GM21717 (cell line): ENCODE measurements around the gene SPATC1L.

Source experiments
- ATAC-seq: cut with Tn5 transposase; IDR thresholded peaks from one replicate; pipeline ENCODE4 v1.9.1; 2021; ENCODE audit warnings: mild to moderate bottlenecking, moderate library complexity; ENCODE audit not compliant: unreplicated experiment

The SPATC1L gene

DNA sequence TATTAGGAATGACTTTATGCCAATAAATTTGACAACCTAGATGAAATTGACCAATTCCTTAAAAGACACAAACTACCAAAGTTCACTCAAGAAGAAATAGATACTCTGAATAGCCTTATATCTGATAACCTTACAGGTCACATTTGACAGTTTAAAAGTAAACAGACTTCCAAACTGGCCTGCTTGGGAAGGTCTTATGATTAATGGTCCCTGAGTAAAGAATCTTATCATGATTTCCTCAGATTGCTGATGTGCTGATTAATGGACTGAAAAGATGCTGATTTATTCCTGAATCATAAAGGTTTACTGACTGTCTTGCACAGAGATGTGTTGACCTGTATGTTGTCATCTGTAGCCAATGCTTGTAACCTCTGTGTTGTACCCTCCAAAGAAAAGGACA is 19.2 kb downstream of the SPATC1L start:
- ATAC-seq: no peak

DNA sequence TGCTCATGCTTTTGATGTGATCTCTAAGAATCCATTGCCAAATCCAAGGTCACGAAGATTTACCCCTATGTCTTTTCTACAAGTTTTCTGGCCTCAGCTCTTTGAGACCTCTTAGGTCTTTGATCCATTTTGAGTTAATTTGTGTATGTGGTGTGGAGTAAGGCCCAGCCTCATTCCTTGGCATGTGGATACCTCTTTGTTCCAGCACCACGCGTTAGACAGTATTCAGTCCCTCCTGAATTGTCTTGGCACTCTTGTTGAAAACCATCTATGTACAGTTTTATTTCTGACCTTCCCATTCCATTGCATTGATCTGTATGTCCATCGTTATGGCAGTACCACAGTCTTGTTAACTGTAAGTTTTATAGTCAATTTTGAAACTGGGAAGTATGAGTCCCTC is 20.9 kb downstream of the SPATC1L start:
- no peak for ATAC-seq

DNA sequence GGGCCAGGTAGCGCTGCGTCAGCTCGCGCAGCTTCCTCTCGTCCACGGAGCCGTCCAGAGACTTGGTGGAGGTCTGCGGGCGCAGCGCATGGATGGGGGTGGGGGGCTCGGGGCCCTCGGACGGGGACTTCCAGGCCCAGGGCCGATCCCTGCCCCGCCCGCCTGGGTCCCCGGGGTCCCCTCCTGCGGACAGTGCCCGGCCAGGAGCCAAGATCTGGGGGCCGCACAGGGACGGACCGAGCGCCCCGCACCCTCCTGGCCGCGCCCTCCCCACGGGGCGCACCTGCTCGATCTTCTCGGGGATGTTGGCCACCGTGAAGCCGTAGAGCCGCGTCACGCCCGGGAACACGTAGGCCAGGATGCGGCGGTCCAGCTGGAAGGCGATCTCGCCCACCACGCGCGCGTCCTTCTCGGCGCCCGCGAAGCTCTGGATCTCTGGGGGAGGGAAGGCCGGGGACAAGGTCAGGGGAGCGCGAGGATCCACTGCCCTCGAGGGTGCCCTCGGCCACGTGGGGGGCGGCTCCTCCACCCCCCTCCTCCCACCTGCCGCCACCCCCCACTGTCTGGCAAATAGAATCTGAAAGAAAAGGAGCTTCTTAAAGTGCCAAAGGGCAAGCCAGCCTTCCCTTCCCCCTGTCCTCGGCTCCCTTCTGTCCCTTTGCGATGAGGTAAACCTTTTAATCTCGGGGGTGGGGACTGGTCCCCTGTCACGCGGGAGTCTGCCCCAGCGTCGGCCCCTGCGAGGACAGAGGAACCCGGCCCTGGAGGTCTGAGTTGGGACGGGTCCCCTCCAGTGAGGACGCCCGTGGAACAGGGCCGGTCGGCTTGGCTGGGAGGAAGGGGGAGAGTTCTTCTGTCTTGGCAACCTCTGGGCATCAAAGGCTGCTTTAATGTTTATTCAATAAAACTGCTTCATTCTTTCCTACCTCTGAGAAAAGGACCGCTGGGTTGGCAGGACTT is 22.3 kb downstream of the SPATC1L start:
- no peak for ATAC-seq

DNA sequence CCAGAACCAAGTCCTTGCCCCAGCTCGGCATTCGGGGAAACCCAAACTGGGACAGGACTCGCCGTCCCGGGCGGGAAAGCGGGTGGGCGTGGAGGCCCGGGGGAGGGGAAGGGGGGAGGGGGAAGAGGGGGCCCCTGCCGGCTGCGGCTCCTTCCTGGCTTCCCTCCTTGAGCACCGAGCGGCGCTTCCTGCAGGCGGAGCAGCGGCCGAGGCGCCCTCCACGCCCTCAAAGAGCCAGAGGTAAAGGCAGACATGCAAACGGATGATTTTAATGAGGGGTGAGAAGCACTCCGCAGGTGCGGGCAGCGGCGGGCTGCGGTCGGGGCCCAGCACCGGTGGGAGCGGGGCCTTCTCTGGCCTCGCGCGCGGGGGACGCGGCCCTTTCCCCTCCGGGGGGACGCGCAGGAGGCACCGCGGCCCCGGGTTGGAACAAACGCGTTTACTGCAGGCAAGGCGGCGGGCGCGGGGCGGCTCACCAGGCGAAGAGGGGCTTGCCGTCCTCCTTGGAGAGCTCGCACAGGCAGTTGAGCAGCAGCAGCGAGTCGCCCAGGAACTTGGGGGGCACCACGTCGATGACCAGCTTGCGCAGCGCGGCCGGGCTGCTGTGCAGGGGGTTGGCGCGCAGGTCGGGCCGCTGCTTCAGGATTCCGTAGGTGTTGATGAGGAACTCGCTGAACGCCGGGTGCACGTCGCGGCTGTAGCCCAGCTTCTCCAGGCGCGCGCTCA is 23.2 kb downstream of the SPATC1L start:
- no peak for ATAC-seq

DNA sequence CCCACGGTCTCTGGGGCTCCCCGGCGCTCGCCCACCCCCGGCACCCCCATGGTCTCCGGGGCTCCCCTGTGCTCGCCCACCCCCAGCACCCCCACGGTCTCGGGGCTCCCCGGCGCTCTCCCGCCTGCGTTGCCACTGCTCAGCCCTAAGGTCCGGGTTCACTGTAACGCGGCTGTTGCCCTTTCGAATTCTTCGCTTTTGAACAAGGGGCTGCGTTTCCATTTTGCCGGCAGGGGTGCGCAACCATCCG is 23.7 kb downstream of the SPATC1L start:
- no peak for ATAC-seq

DNA sequence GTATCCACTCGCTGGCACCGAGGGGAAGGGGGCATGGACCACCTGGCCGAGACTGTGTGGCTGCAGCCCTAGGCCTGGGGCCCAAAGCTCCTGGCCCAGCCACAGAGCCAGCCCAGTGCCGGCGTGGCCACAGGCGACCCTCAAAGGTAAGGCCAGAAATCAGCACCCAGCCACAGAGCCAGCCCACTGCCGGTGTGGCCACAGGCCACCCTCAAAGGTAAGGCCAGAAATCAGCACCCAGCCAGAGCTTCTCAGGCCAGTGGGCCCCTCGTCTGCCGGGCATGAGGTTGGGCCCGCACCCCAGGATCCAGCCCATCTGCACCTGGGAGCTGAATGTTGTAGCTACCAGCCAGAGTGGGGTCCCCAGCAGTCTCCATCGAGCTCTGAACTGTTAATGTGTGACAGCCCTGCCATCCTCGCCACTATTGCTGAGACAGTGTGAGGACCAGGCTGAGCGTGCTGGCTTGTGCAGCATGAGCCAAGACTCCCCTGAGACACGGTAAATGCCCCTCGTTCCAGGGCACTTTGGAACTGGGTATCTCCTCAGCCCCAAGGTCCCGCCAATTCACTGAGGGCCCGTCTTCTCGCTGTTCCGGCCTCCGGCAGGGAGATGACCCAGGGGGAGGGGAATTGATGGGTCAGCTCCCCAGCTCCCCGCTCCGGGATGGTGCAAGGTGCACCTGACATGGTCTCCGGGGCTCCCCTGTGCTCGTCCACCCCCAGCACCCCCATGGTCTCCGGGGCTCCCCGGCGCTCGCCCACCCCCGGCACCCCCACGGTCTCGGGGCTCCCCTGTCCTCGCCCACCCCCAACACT is 24.2 kb downstream of the SPATC1L start:
- ATAC-seq: no peak

DNA sequence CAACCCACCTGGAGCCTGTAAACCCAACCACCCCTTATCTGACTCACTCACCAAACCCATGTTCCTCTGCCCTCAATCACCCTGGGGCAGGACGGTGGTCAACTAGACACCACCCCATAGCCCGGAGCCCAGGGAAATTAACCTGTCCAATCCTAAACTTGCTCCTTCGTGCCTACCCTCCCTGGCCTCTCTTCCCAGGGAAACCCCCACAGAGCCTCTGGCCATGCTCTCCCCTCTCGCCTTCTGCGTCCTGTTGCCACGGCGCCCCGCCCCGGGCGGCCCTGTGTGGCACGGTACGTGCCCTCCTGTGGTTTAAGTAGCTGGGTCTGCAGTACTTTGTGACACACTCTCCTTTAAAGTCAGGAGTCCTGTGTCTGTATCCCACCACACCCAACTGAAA is 24.9 kb downstream of the SPATC1L start:
- ATAC-seq: no peak

DNA sequence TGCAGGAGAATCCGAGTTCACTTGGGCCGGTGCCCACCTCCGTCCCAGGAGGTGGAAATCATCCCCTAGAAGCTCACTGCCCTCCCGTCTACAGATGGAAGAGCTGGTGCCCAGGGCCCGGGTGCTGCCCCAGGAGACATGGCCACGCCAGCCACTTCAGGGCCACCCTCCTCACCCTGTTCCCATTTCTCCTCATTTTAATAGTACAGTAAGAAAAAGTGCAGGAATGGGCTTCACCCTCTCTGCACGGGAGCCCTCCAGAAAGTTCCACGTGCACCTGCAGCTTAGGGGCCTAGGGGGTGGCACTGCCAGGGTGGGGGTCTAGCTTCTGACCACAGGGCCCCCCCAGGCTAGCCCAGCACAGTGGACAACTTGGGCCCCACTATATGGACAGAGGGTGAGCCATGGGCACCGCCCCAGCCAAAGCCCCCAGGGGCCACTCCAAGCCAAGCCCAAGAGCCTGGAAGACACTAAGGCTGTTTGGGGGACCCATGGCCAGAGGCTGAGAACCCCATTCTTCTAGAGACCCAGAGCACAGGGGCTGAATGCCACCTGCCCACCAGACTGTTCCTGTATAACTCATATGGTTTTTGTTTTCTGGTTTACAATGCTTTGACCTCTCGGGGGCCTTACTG is 25.5 kb downstream of the SPATC1L start:
- no peak for ATAC-seq

DNA sequence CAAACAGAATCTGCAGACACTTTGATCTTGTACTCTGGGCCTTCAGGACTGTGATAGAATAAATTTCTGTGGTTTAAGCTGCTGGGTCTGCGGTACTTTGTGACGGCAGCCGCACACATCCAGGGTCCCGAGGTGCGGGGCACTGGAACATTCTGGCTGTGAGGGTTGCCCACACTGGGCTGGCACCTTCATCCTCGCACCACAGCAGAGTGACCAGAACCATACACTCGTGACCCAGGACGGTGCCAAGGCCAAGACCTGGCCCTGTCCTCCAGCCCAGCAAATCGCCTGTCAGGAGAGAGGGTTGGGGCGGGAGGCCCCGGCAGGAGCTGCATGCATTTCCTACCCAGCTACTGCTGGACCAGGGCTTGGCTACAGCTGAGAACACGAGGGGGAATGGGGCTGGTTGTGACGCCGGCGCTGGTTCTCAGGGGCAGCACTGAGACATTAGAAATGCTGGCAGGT is 26.2 kb downstream of the SPATC1L start:
- ATAC-seq: no peak

DNA sequence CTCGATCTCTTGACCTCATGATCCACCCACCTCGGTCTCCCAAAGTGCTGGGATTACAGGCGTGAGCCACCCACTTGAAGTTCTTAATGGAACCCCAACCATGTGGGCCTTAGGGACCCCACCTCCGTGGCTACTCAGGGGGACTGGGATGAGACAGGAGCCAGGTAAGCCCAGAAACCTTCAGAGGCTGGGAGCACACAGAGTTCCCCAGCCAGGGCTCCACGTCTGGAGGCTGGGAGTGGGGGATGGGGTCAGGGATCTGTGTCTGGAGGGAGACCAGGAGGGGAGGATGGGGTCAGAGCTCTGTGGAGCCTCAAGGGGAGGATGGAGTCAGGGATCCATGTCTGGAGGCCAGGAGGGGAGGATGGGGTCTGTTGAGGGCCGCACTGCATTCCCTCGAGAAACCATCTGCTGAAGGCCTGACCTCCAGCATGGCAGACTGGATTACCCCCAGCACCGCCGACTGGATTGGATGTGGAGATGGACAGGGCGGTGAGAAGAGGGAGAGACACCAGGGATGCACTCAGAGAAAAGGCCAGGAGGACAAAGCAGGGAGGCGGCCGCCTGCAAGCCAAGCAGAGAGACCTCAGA is 26.8 kb downstream of the SPATC1L start:
- ATAC-seq: no peak

DNA sequence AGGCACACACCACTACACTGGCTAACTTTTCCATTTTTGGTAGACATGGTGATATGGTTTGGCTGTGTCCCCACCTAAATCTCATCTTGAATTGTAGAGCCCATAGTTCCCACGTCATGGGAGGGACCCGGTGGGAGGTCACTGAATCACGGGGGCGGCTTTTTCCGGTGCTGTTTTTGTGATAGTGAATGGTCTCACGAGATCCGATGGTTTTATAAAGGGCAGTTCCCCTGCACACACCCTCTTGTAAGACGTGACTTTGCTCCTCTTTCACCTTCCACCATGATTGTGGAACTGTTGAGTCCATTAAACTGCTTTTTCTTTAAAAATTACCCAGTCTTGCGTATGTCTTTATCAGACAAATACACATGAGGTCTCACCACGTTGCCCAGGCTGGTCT is 27.6 kb downstream of the SPATC1L start:
- no peak for ATAC-seq

DNA sequence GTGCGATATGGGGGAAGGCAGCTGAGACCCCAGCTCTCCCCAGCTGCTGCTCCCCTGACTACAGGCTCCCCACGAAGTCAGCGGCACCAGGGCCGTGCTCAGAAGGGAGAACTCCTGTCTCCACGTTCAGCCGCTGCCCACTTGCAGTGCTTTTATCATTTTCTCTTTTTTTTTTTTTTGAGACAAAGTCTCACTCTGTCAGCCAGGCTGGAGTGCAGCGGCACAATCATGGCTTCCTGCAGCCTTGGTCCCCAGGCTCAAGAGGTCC is 27.9 kb downstream of the SPATC1L start:
- ATAC-seq: no peak

DNA sequence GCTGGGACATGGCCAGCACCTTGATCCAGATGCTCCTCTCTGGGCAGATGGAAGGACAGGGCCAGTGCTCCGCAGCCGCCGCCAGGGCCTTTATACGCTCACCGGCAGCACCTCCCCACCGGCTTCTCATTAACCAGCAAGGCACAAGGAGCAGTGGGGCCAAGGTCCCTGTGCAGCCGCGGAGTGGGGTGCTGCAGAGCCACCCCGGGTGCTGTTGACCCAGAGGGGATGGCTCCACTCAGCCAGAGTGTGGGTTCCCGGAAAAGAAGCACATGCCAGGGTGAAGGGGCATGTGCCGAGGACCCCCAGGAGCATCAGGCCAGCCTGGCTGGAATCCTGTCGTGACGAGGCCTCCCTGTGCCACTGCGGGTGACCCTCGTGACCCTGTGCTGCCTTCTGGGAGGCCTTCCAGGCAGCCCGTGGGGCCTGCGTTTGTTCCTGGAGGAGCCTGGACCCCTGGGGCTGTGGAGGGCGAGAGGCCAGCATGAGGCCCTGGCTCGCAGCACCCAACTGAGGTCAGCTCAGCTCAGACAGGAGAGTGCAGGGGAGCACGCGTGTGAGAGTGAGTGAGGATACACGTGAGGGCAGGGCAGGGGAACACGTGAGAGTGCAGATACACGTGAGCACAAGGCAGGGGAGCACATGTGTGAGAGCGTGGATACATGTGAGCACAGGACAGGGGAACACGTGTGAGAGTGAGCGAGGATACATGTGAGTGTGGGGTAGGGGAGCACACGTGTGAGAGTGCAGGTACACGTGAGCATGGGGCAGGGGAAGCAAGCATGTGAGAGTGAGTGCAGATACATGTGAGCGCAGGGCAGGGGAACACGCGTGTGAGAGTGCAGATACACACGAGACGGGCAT is 28.5 kb downstream of the SPATC1L start, which contains the start of gene FTCD:
TSS of gene FTCD (minus strand) at position 66 of the 864 bp plus-strand sequence. CDS start at position 10, 56 bp downstream.
- ATAC-seq: no peak

DNA sequence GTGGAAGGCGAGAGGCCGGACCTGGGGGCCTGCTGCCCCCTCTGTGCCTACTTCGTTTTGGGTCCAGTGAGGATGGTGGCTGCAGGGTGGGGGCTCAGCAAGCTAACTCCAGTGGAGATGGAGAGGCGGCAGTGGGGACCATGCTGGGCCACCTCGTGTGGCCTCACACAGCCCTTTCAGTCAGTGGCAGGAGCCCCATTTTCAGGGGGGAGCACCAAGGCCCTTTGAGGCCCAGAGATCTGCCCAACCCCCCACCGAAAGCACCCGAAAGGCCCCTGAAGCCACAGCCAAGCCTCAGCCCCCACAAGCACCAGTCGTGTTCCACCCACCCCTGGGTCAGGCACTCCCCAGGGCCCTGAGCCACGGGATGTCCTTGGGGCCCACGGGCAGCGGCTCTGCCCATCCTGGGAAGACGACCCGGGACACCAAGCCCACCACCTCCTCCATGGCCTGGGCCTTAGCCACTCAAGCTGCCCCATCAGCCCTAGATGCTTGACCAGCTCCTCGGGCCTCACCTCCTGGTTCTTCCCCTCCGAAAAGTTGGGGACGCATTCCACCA is 29.2 kb downstream of the SPATC1L start:
- ATAC-seq: no peak

DNA sequence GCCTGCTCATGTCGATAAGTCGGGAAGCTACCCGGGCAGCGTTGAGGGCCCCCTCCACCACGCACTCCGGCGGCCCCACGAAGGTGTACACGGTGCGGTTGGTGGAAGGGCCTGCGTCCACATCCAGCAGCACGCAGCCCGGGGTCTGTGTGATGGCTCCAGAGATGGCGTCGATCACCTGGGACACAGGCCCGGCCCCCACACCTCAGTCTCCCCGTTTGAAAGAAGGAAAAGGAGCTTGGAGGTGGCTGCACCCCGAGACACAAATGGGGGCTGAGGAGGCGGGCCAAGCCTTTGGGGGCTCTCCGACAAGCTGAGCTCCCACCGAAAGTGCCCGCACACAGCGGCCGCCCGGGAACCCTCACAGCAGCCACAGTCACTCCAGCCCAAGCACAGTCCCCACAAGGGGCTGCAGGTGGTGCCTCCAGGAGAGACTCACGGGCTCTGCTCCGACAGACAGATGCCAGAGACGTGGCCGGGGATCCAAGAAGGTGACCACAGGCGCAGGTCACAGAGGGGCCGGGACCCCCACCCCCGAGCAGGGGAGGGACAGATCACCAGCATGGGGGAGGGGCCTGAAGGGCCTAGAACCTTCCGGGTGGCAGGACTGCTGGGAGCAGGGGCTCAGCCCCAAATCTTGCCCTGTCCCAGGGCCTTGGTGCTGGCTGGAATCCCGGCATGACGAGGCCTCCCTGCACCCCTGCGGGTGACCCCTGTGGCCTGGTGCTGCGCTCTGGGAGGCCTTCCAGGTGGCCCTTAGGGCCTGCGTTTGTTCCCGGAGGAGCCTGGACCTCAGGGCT is 29.9 kb downstream of the SPATC1L start:
- ATAC-seq: no peak

DNA sequence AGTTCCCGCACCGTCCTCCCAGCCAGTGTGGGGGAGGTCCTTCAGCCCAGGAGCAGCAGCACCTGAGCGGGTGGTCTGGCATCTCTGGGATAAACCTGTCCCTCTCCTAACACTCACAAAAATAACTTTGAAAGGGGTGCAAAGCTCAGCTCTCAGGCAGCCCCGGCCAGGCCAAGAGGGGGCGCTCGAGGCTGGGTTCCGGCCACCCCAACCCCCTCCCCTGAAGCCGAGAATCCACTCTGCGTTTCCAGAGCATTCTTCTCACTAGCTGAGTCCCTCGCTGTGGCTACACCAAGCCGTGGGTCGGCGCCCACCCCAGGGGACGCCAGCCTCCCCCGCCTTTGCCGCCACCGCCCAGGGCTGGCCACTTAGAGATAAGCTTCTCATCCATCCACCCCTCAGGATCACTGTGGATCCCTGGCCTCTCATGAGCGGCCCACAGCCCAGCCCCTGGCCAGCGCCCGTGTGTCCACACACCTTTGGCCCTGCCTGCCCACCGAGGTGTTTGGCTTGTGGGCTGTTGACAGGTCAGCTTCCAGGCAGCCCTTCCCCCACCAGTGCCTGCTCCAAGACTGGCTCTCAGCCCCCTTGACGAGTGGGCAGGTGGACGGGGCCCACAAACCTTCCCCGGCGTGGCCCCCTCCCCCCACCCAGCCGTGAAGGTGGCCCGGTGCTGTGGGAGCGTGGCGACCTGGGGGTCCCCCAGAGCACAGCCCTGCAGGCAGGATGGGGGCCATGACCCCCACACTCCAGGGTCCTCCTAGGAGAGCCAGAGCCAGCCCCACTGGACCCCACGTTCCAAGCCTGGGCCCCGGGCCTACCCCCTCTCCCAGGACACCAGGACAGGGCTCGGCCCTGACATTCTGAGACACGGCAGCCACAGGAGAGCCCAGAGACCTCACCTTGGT is 30.8 kb downstream of the SPATC1L start:
- ATAC-seq: no peak

DNA sequence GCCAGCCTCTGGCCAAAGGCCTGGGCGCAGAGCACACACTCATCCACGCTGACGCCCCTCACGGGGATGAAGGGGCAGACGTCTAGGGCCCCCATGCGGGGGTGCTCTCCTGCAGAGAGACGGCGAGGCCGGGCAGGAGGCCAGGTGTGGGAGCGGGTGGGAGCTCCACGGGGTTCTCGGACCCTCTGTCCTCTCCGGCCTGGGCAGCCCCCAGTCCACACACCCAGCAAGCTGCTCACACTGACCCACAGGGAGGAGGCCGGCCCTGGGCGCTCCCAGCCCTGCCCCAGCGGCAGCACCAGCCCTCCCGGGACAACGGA is 31.4 kb downstream of the SPATC1L start:
- no peak for ATAC-seq
